Mesothelial cell of epicardium (in vitro differentiated cells): ENCODE results near the gene SPPL3. TPM values are rescaled to one million over a fixed set of nuclear protein-coding genes. Genes with fewer than 3 reads are reported as not detected.

Experiments used
- DNase-seq, 2 experiments: peaks; one replicate each; pipeline ENCODE4 v3.0.0; 2021; ENCODE audit warnings: low spot score in 2 of 2; ENCODE audit not compliant: unreplicated experiment in 2 of 2
- H3K27ac Mint-ChIP-seq: 2 replicates; pipeline ENCODE4 v1.8.0; 2021; ENCODE audit warnings: mixed read lengths
- H3K27me3 Mint-ChIP-seq: 2 replicates; pipeline ENCODE4 v1.8.0; 2021; ENCODE audit warnings: low read depth, mixed read lengths
- H3K36me3 Mint-ChIP-seq: 2 replicates; pipeline ENCODE4 v1.8.0; 2021; ENCODE audit warnings: mixed read lengths
- H3K4me1 Mint-ChIP-seq: 2 replicates; pipeline ENCODE4 v1.8.0; 2021; ENCODE audit warnings: mixed read lengths
- H3K4me3 Mint-ChIP-seq: 2 replicates; pipeline ENCODE4 v1.8.0; 2021; ENCODE audit warnings: mild to moderate bottlenecking, moderate library complexity, mixed read lengths
- H3K9me3 Mint-ChIP-seq: 2 replicates; pipeline ENCODE4 v1.8.0; 2021; ENCODE audit warnings: mixed read lengths
- total RNA-seq: library from RNA; stranded (reverse); gene quantifications from 3 replicates; pipeline ENCODE4 v1.2.1, GENCODE V29; 2021
- TF ChIP-seq, protein P1 (sequence below): fragments of 200-600 bp; sonication (generic); IDR thresholded peaks from one replicate; pipeline ENCODE4 v1.5.0; 2021; ENCODE audit warnings: antibody characterized with exemption; ENCODE audit not compliant: unreplicated experiment

The SPPL3 gene
- total RNA-seq, 1 donor from 2014 or later = 79.8 TPM

DNA sequence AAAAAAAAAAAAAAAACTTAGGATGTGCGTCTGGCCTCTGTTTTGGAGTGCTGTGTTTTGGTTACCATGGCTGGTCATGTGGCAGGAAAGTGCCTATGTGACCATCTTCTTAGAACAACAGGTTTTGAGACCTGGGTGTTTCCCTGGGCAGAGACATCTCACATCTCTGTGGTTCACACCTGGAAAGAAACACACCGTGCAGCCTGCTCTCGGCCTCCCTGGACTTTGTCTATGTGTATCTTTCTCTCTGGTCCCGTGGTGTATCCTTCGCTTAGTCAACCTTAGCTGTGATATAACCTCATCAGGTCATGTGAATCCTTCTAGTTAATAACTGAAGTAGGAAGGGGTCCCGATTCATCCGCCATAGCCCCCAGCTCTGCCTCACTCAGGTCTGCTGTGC lies 155.9 kb downstream of the SPPL3 start:
- H3K27ac Mint-ChIP-seq = no peak overlapping the region
- H3K36me3 Mint-ChIP-seq = no peaks in the 10 kb centered on the region
- H3K4me3 Mint-ChIP-seq = no peak overlapping the region
- no peaks in the 10 kb centered on the region for H3K9me3 Mint-ChIP-seq
- H3K4me1 Mint-ChIP-seq = no peaks in the 10 kb centered on the region
- TF ChIP-seq, protein P1, sequence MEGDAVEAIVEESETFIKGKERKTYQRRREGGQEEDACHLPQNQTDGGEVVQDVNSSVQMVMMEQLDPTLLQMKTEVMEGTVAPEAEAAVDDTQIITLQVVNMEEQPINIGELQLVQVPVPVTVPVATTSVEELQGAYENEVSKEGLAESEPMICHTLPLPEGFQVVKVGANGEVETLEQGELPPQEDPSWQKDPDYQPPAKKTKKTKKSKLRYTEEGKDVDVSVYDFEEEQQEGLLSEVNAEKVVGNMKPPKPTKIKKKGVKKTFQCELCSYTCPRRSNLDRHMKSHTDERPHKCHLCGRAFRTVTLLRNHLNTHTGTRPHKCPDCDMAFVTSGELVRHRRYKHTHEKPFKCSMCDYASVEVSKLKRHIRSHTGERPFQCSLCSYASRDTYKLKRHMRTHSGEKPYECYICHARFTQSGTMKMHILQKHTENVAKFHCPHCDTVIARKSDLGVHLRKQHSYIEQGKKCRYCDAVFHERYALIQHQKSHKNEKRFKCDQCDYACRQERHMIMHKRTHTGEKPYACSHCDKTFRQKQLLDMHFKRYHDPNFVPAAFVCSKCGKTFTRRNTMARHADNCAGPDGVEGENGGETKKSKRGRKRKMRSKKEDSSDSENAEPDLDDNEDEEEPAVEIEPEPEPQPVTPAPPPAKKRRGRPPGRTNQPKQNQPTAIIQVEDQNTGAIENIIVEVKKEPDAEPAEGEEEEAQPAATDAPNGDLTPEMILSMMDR = no peak
- H3K27me3 Mint-ChIP-seq = no peaks in the 10 kb centered on the region
- no peak for DNase-seq

DNA sequence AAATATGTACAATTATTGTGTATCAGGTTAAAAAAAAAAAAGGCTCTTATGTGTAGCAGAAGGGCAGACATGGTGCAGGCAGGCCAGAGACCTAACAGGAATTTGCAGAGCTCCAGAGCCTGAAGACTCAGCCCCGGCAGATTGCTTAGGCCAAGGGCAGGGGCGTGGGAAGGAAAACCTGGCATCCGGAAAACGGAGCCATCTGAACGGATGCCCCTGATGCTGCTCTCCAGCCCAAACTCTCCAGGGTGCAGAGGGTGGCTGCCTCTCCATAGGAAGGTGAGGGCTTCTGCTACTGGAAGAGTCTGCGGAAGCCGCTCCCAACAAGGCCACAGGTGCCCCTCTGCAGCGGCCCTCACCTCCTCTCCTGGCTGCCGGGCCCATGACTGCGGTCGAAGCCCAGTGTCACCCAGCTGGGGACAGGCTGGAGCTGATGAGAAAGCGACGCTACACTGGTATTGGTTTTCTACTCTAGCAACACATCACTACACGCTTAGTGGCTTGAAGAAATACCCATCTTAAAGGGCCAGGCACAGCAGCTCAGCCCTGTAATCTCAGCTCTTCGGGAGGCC lies 159.2 kb downstream of the SPPL3 start:
- H3K36me3 Mint-ChIP-seq = no peaks in the 10 kb centered on the region

GRCh38 chr12:120741476-120742421 lies 162.4 kb downstream of the SPPL3 start:
- H3K36me3 Mint-ChIP-seq = no peaks in the 10 kb centered on the region

More for the DNA sequence above, 159.2 kb downstream of the SPPL3 start:
- Mint-ChIP-seq H3K4me1 (no peaks in the 10 kb centered on the region), H3K27me3 (no peaks in the 10 kb centered on the region), H3K9me3 (no peaks in the 10 kb centered on the region), H3K27ac (no peak overlapping the region), H3K4me3 (no peak overlapping the region)
- DNase-seq = no peak
- TF ChIP-seq, protein P1 = no peak

GRCh38 chr12:120740871-120741270 lies 163.3 kb downstream of the SPPL3 start:
- no peaks in the 10 kb centered on the region for H3K27me3 Mint-ChIP-seq
- H3K9me3 Mint-ChIP-seq = no peaks in the 10 kb centered on the region
- TF ChIP-seq, protein P1 = no peak
- no peak for DNase-seq
- no peak overlapping the region for H3K4me3 Mint-ChIP-seq
- H3K36me3 Mint-ChIP-seq = peaks cover 2% of the 10 kb centered on the region
- no peaks in the 10 kb centered on the region for H3K4me1 Mint-ChIP-seq
- H3K27ac Mint-ChIP-seq = no peak overlapping the region

More at GRCh38 chr12:120741476-120742421, 162.4 kb downstream of the SPPL3 start:
- Mint-ChIP-seq H3K4me3 (no peak overlapping the region), H3K27me3 (no peaks in the 10 kb centered on the region), H3K9me3 (no peaks in the 10 kb centered on the region), H3K27ac (no peak overlapping the region), H3K4me1 (no peaks in the 10 kb centered on the region)
- TF ChIP-seq, protein P1 = no peak
- DNase-seq = no peak

GRCh38 chr12:120739821-120740613 lies 164.1 kb downstream of the SPPL3 start:
- Mint-ChIP-seq H3K4me1 (no peaks in the 10 kb centered on the region), H3K27me3 (no peaks in the 10 kb centered on the region), H3K9me3 (no peaks in the 10 kb centered on the region), H3K27ac (no peak overlapping the region), H3K36me3 (peaks cover 2% of the 10 kb centered on the region), H3K4me3 (no peak overlapping the region)
- DNase-seq = no peak
- TF ChIP-seq, protein P1 = no peak
